HG03108 (cell line): ENCODE results near the gene CYB5R2.
"Not testable (repeated sequence)": the region's sequence is repeated elsewhere in the genome, so short reads cannot be mapped to it uniquely, and the experiment has no call there.

Experiments
- ATAC-seq: cut with Tn5 transposase; IDR thresholded peaks from one replicate; pipeline ENCODE4 v1.9.1; 2021; ENCODE audit warnings: moderate library complexity; ENCODE audit not compliant: unreplicated experiment

The CYB5R2 gene

DNA sequence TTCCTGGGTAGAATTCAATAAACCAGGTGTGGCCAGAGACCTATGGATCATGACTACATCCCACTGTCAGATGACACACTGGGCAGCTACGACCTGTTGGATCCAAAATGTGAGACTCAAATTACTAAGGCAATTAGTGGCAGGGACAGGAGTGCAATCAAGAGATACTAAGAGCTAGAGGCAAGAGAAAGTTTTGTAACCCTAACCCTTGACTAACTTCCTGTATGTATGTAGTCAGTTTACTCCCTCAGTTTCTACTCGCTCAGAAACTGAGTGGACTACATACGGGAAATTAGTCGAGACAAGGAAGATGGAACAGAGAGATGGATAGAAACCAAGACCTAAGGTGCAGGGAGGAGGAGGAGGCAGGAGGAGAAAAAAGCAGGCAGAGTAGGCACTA is 2.7 kb downstream of the CYB5R2 start:
- no peak for ATAC-seq

DNA sequence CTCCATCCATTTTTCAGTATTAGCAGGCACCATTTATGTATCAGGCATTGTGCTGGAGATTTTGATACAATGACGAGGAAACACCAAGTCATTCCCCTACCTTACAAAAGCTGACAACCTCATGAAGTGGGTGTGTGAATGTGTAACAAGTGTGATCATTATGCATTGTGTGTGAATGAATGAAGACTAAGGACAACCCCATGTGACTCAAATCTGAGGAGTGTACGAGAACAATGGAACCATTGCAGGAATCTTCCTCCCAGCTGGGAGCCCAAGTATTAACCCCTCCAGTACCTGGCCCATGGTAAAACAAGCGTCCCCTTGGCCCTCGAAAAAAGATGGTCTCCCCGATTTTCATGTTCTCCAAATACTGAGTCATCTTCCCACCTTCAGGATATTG is 4.4 kb downstream of the CYB5R2 start:
- no peak for ATAC-seq

DNA sequence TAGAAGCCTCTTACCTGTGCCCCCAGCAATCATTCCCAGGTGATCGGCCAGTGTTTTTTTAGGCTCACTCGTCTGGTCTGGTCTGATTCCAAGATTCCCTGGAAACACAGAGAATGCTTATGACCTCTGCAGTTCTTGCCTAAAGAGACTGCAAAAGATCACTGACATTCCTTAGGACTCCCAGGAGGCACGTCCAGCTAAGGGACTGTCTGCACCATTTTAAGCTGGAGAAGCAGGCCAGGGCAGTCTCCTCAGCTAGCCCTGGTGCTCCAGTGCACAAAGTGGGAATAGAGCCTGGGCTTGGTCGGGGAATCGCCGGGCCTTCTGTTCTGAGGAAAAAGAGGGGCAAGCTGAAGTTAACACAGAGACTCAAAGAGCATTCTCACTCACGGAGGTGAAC is 4.8 kb downstream of the CYB5R2 start:
- no peak for ATAC-seq

DNA sequence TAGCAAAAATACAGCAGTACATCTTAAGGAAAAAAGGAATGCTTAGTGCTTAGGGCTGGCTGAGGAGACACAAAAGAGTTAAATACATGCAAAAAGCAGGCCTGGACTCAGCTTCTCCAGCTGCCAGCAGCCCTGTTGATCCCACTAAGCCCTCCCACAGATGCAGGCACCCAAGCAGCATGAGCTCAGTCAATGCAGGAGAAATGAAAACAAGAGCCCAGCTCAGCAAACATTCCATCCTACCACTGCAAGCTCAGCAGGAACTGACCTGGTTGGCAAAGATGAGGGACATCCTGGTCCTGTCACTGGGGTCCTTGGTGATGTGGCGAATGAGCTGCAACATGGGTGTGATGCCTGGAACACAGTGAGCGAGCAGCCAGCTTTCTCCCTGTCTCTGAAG is 5.8 kb downstream of the CYB5R2 start:
- ATAC-seq = no peak

DNA sequence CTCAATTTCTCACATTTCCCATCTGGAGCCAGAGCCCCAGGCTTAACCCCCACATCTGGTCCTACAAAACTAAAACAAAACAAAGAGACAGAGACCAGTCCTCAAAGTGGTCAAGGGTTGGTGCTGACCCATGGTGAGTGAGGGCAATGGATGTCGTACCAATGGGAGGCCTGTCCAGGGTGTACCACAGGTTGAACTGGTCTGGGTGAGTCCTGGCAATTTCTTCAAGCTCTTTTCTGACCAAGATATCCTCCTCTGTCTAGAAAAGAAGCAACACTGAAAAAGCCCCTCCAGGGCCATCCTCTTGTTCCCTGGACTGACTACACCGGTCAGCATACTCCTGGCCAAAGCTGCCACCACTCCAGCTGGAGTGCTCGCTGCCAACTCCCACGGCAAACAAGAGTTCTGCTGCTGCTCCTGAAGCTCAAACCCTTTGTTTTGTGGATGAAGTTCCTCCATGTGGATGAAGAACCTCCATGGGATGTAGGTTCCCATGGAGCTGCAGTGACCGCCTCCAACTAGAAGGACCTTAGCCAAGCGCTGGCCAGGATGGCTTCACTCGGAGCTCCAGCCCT is 6.9 kb downstream of the CYB5R2 start:
- ATAC-seq = no peak

DNA sequence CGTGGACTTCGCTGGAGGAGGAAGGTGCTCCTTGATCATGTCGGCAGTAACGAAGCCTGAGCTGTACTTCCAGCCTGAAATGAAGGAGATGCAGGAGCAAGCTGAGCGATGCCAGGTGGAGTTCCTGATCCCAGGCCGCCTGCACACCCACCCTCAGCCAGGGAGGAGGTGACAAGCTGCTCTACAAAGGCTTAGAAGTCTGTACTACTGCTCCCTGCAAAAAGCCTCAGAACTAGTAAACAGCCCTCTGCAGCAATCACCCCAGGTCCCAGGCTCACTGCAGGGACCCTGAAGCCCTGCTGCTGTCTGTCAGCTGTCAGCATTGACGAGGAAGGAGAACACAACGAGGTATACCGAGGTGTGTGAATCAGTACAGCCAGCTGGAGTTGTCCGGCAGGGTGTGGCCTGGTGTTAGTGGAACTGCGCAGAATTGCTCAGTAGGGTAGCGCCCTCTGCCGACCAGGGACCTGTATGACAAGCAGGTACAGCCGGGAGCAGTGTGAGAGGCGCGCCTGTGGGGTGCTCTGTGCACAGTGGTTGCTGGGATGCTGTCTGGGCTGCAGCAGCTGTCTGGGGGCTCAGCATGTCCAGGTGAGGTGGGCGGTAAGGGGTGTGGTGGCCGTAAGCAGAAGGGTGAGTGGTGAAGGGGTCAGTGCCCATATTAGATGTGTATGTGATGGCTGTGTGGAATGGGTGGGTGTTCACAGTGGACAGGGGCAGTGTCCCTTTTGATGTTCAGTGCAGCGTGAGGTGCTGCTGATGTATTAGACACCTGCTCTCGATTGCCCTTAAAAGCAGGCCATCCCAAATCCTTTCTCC is 7.6 kb downstream of the CYB5R2 start:
- peak; percentile 89 for ATAC-seq

DNA sequence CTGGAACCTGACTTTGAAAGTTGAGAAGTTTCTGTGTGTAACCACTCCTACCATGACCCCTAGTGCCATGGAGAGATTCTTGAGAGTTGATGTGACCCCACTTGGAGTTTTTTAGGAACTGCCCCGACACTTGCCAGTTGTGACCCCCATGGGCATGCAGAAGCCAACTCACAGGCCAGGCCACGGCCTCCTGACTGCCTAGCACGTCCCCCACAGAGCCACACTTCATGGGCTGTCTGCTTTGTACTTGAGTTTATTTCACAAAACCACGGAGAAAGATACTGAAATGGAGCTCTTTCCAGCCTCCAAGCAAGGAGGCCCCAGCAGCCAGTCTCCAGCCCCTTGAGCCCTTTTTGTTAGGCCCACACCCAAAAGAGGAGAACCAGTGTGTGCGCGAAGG is 8.4 kb downstream of the CYB5R2 start:
- ATAC-seq = no peak

DNA sequence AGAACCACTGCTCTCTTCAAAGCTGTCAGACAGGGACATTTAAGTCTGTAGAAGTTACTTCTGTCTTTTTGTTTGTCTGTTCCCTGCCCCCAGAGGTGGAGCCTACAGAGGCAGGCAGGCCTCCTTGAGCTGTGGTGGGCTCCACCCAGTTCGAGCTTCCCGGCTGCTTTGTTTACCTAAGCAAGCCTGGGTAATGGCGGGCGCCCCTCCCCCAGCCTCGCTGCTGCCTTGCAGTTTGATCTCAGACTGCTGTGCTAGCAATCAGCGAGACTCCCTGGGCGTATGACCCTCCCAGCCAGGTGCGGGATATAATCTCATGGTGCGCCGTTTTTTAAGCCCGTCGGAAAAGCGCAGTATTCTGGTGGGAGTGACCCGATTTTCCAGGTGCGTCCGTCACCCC is 9.8 kb downstream of the CYB5R2 start:
- not testable (repeated sequence) for ATAC-seq

DNA sequence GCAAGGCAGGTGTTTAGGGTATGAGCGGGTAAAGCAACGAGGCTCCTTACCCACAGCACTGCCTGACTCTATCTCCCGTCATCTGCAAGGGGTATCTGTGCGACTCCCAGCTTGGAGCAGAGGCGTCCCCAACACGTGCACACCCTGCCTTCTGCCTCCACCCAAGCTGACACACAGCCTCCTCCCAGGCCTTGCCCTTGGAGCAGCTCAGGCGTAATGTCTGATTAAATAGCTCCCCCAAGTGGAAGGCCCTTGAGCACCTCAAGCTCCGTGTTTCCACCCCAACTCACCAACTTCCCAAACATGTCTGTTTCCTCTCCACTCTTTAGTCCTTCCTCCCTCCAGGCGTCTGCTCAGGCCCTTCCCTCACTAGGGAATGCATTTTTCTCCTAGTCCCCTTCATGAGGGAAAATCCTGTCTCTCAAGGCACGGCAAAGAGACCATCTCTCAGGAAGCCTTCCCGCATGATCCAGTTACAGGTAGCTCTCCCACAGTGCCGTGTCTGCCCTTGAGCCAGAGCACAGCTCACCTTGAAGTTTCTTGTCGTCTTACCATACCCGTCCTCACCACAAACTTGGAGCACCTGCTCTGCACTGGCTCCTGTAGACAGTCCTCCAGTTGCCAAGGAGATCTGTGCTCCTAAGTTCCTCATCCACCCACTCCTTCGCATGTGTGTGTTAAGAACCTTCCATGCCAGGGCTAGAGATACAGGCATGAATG is 15.8 kb downstream of the CYB5R2 start:
- no peak for ATAC-seq

DNA sequence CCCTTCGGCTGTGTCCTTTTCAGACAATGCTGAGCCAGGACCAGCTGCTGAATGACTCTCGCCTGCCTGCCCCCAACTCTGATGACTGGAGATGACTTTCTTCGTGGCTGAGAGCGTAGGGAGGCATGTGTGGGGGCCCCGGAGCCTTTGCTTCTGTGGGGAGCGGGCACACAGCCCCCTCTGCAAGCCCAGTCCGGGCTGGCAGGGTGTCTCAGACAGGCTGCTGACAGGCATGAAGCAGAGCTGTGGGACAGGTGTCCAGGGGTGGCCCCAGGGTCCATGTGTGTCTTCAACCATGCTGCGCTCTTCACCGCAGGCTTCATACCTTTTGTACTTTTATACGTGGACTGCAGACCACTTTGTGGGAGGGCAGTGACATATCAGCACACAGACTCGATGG is 16.6 kb downstream of the CYB5R2 start:
- no peak for ATAC-seq

DNA sequence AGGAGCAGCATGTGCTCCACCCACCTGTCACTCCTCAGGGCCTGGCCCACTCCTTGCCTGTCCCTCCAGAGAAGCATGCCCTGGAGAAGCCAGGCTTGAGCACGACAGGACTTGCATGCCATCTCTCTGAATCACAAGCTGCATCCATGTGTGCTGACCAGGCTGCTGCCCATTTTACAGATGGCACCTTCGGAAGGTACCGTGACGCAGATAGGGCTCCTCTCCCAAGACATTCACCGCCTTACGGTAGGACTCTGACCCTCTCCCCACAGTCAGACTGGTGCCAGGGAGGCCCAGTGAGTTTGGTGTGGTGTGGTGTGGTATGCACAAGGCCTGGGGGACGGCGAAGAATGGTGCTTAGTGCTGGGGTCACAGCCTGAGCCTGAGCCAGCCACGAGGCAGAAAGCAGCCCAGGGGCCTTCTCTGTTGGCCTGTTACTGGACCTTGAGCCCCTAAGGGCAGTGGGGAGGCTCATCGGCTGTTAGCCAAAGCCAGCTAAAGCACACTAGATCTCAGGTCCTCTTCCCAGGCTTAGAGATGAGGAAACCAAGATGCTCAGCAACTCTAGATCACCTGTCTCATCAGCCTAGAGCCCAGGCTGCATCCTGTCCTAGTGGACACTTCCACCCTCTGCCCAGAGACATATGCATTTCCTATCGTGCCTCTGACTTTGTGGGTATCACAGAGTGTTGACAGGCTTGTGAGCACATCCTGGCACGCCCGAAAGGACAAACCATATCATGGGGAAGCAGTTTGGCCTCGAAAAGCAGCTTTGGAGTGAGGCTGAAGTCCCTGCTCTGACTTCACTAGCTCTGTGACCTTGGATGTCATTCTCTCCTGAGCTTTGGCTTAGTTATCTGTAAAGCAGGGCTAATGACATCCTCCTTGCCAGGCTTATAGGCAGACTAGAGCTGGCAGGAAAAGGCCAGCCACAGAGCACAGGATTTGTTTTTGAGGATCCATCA is 17.8 kb downstream of the CYB5R2 start:
- no peak for ATAC-seq

DNA sequence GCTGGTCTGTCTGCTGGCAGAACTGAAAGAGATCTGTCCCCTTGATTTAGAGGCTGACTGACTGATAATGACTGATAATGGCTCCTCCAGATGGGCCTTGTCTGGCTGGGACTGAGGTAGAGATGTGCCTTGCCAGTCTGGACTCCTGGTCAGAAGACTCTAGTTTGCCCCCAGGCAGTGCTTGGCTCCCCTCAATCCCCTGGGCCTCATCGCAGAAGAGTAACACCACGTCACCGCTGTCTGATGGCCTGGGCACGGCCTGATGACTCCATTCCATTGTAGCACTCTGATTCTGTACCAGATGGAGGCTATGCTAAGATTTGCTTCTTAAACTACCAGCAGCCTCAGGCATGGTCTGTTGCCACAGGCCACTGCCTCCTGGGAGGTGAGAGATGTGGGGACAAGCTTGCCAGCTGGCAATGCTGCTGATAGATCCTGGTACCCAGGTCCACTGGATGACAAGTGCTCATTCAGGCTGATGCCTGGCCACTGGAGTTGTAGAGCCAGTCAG is 19.1 kb downstream of the CYB5R2 start:
- ATAC-seq = no peak

DNA sequence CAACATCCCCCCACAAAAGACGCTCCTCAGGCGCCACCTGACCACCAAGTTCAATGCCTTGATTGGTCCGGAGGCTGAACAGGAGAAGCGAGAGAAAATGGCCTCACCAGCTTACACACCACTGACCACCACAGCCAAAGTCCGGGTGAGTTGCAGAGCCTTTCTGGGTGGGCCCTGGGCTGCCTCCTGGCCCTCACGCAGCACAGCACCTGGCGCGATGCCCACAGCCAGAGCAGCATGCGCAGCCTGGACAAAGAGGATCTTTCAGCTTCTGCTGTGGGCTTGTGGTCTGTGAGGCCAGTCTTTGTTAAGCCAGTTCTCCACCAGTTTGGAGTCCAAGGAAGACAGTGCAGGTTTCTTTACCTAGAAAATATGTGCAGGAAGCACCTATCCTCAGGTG is 21.6 kb downstream of the CYB5R2 start:
- ATAC-seq = no peak

DNA sequence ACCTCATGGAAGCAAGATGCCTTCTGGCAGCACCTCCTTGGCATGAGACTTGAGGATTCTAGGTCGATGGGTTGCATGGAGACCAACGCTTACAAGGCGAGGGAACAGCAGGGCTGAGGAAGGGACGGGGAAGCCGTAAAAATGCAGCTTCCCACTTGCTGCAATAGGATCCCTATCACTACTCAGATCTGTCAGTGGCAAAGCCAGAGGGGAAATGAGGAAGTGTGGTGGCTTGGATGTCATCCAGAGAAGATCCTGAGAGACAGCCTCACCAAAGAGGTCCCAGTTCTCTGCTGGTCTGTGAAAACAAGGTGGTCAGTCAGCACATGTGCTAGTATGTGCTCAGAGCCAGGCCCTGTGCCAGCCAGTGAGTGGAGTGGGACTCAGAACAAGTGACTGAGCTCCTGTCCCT is 22.2 kb downstream of the CYB5R2 start:
- no peak for ATAC-seq

DNA sequence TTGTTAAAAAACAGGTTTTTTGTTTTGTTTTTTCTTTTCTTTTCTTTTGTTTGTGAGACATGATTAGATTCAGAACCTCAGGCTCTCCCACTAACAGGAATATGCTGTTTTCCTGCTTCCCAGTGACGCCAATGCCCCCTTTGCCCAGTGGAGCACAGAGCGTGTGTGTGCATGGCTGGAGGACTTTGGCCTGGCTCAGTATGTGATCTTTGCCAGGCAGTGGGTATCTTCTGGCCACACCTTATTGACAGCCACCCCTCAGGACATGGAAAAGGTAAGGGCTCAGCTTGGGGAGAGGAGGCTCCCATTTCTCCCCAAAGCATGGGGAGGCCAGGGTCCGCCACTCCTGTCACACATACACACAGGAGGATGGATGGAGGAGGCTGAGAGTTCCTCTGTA is 25.0 kb downstream of the CYB5R2 start:
- ATAC-seq = no peak

DNA sequence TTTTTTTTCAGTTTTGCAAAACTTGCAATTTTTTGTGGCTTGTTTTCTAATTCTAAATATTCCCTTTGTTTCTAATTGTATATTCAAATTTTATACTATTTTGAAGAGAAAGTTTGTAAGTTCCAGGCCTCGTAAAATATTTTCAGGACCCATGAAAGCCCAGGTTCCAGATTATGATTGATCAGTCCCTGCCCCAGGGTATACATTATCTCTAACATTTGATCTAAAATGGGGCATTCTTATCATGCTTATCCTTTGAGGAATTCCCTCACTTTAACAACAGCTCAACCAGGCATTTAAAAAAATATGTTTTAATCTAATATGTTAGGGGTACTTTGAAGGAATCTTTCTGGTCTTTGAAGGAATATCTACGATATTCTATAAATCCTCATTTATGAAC is 26.4 kb downstream of the CYB5R2 start:
- no peak for ATAC-seq

DNA sequence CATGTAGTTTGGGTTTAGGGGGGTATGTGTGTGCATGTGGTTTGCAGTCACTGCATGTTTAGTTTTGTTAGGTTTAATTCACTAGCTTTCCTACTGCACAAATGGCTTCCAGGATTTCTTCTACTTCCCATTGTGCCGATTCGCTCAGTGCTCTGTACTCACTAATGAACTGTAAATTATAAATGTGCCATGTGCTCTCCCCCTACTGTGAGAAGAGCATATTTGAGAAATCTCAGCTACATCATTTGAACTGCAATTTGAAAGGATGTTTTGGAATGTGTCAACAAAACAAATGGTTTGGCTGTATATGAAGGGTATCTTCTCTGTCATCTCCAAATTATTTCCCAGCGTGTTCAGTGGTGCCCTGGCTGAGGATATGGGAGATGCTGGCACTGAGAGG is 28.1 kb downstream of the CYB5R2 start:
- ATAC-seq = no peak

DNA sequence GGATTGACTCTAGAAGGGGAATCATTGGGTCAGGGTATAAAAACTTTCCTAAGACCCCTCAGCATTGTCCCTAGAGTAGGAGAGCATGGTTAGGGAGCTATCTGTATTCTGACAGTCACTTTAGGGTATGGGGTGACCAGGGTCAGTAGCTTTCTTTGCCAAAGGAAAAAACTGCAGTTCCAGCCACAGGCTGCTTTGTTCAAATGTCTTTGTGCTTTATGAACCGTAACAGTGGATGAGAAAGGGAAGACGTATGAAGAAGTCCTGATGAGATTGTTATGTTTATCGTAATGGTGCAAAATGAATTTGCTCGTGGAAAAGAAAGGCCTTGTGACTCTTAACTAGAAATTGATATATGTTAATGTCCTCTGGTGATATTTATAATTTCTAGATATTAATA is 30.0 kb downstream of the CYB5R2 start:
- no peak for ATAC-seq

DNA sequence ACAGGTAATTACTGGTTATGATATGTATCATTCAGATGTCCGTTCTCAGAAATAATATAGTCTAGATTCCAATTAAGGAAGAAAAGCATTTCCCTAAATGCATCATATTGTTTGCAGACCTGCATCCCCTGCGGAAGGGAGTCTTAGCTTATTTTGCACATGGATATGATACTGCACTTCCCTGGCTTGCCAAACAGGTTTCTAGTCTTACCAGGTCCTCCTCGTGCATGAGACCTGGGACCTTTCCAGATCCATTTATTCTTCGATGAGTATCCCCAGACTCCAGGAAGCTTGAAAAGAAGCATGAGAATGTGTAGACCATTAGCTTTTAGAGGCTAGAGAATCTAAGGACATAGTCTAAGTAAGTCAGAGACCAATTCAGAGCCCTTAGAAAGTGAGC is 30.6 kb downstream of the CYB5R2 start:
- ATAC-seq = no peak

DNA sequence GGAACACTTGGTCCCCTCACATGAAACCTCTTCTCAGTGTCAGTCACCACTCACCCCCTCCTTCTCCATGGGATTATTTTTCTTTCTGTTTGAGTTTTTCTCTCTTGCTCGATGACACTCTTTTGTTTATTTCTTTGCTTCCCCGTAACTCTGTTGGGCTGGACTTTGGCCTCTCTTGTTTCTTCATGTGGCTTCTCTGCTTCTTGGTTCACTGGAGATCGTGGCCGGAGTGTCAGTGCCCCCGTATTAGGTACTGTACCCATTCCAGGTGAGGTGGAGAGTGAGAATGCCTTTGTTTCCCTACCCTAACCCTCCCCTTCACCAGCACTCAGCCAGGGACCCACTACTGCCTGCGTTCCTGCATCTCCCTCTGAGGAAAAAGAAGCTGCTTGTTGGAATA is 32.5 kb downstream of the CYB5R2 start:
- no peak for ATAC-seq

DNA sequence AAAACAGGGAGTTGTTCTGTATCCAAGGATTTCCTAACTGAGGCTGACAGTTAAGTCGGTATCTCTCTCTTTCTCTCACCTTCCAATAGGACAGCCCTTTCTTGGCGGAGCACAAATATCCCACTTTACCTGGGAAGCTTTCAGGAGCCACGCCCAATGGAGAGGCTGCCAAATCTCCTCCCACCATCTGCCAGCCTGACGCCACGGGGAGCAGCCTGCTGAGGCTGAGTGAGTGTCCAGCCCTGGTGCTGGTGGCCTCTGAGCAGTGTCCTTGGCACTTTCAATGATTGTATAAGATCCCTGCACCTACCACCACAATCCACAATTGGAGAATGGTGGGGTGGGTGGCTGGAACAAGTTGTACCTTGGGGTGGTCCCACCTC is 33.7 kb downstream of the CYB5R2 start:
- ATAC-seq = no peak
